PC-3 (cell line): ENCODE measurements around the gene CELSR2. TPM values are rescaled to one million over a fixed set of nuclear protein-coding genes. Genes with fewer than 3 reads are reported as not detected.

Experiments used
- ATAC-seq: fragments of 200-7000 bp; cut with Tn5 transposase; 2 replicates; pipeline ENCODE4 v1.9.1; 2020; ENCODE audit warnings: mild to moderate bottlenecking, moderate library complexity
- BruUV-seq: library from RNA; stranded (reverse); fragments of 400-500 nt; replicated peaks from 2 replicates; lab custom pipeline; 2021; lab: Mats Ljungman, UMichigan
- CTCF ChIA-PET: fragments of 300-600 bp; sonication (Branson Sonifier 250); formaldehyde crosslinking; loops from one replicate; lab custom pipeline; 2022; ENCODE audit warnings: antibody characterized with exemption; lab: Charles Lee
- POLR2A ChIA-PET: fragments of 300-600 bp; sonication (Branson Sonifier 250); formaldehyde crosslinking; loops from one replicate; lab custom pipeline; 2022; ENCODE audit warnings: antibody characterized with exemption; ENCODE audit not compliant: unreplicated experiment; lab: Charles Lee
- DNase-seq: peaks from one replicate; pipeline ENCODE4 v3.0.0-alpha.2; 2015
- H2AFZ ChIP-seq: fragments of 300-600 bp; sonication (generic); 2 replicates; pipeline ENCODE4 v1.6.0; 2016; ENCODE audit warnings: antibody characterized with exemption, low read length
- H3F3A ChIP-seq: fragments of 300-600 bp; sonication (generic); one replicate; pipeline ENCODE4 v1.6.0; 2017; ENCODE audit warnings: antibody characterized with exemption, low read length, control low read depth, mild to moderate bottlenecking; ENCODE audit not compliant: unreplicated experiment
- H3K27ac ChIP-seq: fragments of 300-600 bp; sonication (generic); 2 replicates; pipeline ENCODE4 v1.5.1; 2016; ENCODE audit warnings: mild to moderate bottlenecking, low read length
- H3K27me3 ChIP-seq: fragments of 300-600 bp; sonication (generic); 2 replicates; pipeline ENCODE4 v1.6.1; 2016; ENCODE audit warnings: low read length, mixed read lengths
- H3K36me3 ChIP-seq: fragments of 300-600 bp; sonication (generic); 2 replicates; pipeline ENCODE4 v1.6.1; 2016; ENCODE audit warnings: low read depth, mixed run types, low read length, mixed read lengths
- H3K4me1 ChIP-seq: fragments of 300-600 bp; sonication (generic); 2 replicates; pipeline ENCODE4 v1.5.1; 2016; ENCODE audit warnings: low read length; ENCODE audit not compliant: insufficient read depth
- H3K4me2 ChIP-seq: fragments of 300-600 bp; sonication (generic); 2 replicates; pipeline ENCODE4 v1.6.0; 2016; ENCODE audit warnings: low read length
- H3K4me3 ChIP-seq: fragments of 300-600 bp; sonication (generic); 2 replicates; pipeline ENCODE4 v1.5.1; 2016; ENCODE audit warnings: mild to moderate bottlenecking, low read length, mixed read lengths
- H3K79me2 ChIP-seq: fragments of 300-600 bp; sonication (generic); 2 replicates; pipeline ENCODE4 v1.6.1; 2017; ENCODE audit warnings: low read length, mixed read lengths
- H3K9ac ChIP-seq: fragments of 300-600 bp; sonication (generic); 2 replicates; pipeline ENCODE4 v1.6.0; 2016; ENCODE audit warnings: mild to moderate bottlenecking, low read length
- H3K9me2 ChIP-seq: fragments of 300-600 bp; sonication (generic); replicated peaks from 2 replicates; pipeline ENCODE4 v1.6.1; 2016; ENCODE audit warnings: mixed run types, low read length, mixed read lengths
- H3K9me3 ChIP-seq: fragments of 300-600 bp; sonication (generic); 2 replicates; pipeline ENCODE4 v1.6.1; 2016; ENCODE audit warnings: low read length, mixed read lengths
- H4K20me1 ChIP-seq: fragments of 300-600 bp; sonication (generic); 2 replicates; pipeline ENCODE4 v1.6.1; 2016; ENCODE audit warnings: low read length, mixed read lengths
- CTCF ChIP-seq: fragments of 300-600 bp; sonication (generic); conservative IDR thresholded peaks from 2 replicates; pipeline ENCODE4 v1.5.1; 2017; ENCODE audit warnings: antibody characterized with exemption, low read depth, mild to moderate bottlenecking, low read length
- EZH2 ChIP-seq: fragments of 300-600 bp; sonication (generic); IDR thresholded peaks from one replicate; pipeline ENCODE4 v1.6.1; 2017; ENCODE audit warnings: antibody characterized with exemption, mild to moderate bottlenecking, low read length; ENCODE audit not compliant: unreplicated experiment
- EZH2phosphoT487 ChIP-seq: fragments of 300-600 bp; sonication (generic); IDR thresholded peaks from 2 replicates; pipeline ENCODE4 v1.6.1; 2018; ENCODE audit warnings: mild to moderate bottlenecking, antibody characterized with exemption, low read length, borderline replicate concordance
- intact Hi-C: fragments of 100-400 bp; cut with micrococcal nuclease; formaldehyde crosslinking; loops from 2 replicates; pipeline ENCODE4 v1.9.0; 2023
- total RNA-seq: library from RNA; depleted of rRNA; stranded (reverse); fragments of >200 nt; gene quantifications from 2 replicates; pipeline ENCODE4 v1.2.3, GENCODE V29; 2014

Gene CELSR2
- total RNA-seq, 1 experiment from 2014 or later = 3.6 TPM

GRCh38 chr1:109225711-109226445 is 23.5 kb upstream of the CELSR2 start:
- peaks cover 38% of the 10 kb centered on the region for H3K79me2 ChIP-seq

GRCh38 chr1:109228167-109228566 is 21.2 kb upstream of the CELSR2 start:
- H3K4me3 ChIP-seq = no peak overlapping the region
- no peak overlapping the region for H2AFZ ChIP-seq
- POLR2A ChIA-PET = no interaction called here
- intact Hi-C loops = no loop called here
- BruUV-seq = no TSS peak
- peaks cover 38% of the 10 kb centered on the region for H3K36me3 ChIP-seq
- H3K9me3 ChIP-seq = no peaks in the 10 kb centered on the region
- DNase-seq = no peak
- no peak overlapping the region for H3K4me2 ChIP-seq
- no peak for ATAC-seq
- H3K79me2 ChIP-seq = peaks cover 17% of the 10 kb centered on the region
- no peaks in the 10 kb centered on the region for H4K20me1 ChIP-seq
- H3K27me3 ChIP-seq = no peaks in the 10 kb centered on the region
- TF ChIP-seq EZH2phosphoT487 (no peak), CTCF (no peak), EZH2 (no peak)
- CTCF ChIA-PET = no interaction called here
- H3K4me1 ChIP-seq = peaks cover 9% of the 10 kb centered on the region
- H3K9ac ChIP-seq = no peak overlapping the region
- no peaks in the 10 kb centered on the region for H3K9me2 ChIP-seq
- no peaks in the 10 kb centered on the region for H3F3A ChIP-seq
- no peak overlapping the region for H3K27ac ChIP-seq

More at GRCh38 chr1:109225711-109226445, 23.5 kb upstream of the CELSR2 start:
- DNase-seq = peak; percentile 69
- no peaks in the 10 kb centered on the region for H3K27me3 ChIP-seq
- no TSS peak for BruUV-seq
- peak overlapping the region; percentile 6 for H3K4me2 ChIP-seq
- no peak overlapping the region for H3K27ac ChIP-seq
- no peaks in the 10 kb centered on the region for H3K9me3 ChIP-seq
- ChIA-PET POLR2A (interaction anchor here (0.6 to 0.7 kb wide), 2 partner anchors 12 to 31 kb away, joined by 3 to 4 read pairs; no protein-coding TSS in a partner anchor), CTCF (interaction anchor here (0.5 to 0.9 kb wide), 2 partner anchors 126 to 258 kb away, joined by 3 read pairs; partner anchors contain the start of gene ATXN7L2)
- H3F3A ChIP-seq = no peaks in the 10 kb centered on the region
- H3K9me2 ChIP-seq = no peaks in the 10 kb centered on the region
- H3K4me3 ChIP-seq = no peak overlapping the region
- intact Hi-C loops = no loop called here
- peak; percentile 78 for ATAC-seq
- TF ChIP-seq EZH2 = no peak
- TF ChIP-seq EZH2phosphoT487 = no peak
- TF ChIP-seq CTCF = no peak
- H3K36me3 ChIP-seq = peaks cover 36% of the 10 kb centered on the region
- no peak overlapping the region for H3K9ac ChIP-seq
- no peak overlapping the region for H2AFZ ChIP-seq
- H3K4me1 ChIP-seq = peaks cover 9% of the 10 kb centered on the region
- H4K20me1 ChIP-seq = no peaks in the 10 kb centered on the region

GRCh38 chr1:109229531-109230127 is 19.7 kb upstream of the CELSR2 start:
- Histone ChIP-seq H3F3A (no peaks in the 10 kb centered on the region), H3K27ac (no peak overlapping the region), H4K20me1 (no peaks in the 10 kb centered on the region), H3K36me3 (peaks cover 32% of the 10 kb centered on the region), H3K4me3 (no peak overlapping the region), H3K4me2 (no peak overlapping the region), H3K27me3 (no peaks in the 10 kb centered on the region), H3K9ac (no peak overlapping the region), H3K9me2 (no peaks in the 10 kb centered on the region), H2AFZ (no peak overlapping the region), H3K79me2 (peaks cover 3% of the 10 kb centered on the region; the same call in 1 of the 2 replicates), H3K9me3 (no peaks in the 10 kb centered on the region), H3K4me1 (peaks cover 9% of the 10 kb centered on the region)
- ATAC-seq = no peak
- TF ChIP-seq CTCF (no peak), EZH2phosphoT487 (no peak)
- intact Hi-C loops = no loop called here
- no TSS peak for BruUV-seq
- ChIA-PET CTCF (no interaction called here), POLR2A (no interaction called here)
- DNase-seq = no peak
